PC-3 (cell line): ENCODE data around the gene HNRNPA3.

Source experiments
- EZH2 ChIP-seq: fragments of 300-600 bp; sonication (generic); IDR thresholded peaks from one replicate; pipeline ENCODE4 v1.6.1; 2017; ENCODE audit warnings: antibody characterized with exemption, mild to moderate bottlenecking, low read length; ENCODE audit not compliant: unreplicated experiment
- EZH2phosphoT487 ChIP-seq: fragments of 300-600 bp; sonication (generic); IDR thresholded peaks from 2 replicates; pipeline ENCODE4 v1.6.1; 2018; ENCODE audit warnings: mild to moderate bottlenecking, antibody characterized with exemption, low read length, borderline replicate concordance
- TF ChIP-seq, protein P1 (sequence below): fragments of 300-600 bp; sonication (generic); conservative IDR thresholded peaks from 2 replicates; pipeline ENCODE4 v1.5.1; 2017; ENCODE audit warnings: antibody characterized with exemption, low read depth, mild to moderate bottlenecking, low read length

- TF ChIP-seq EZH2 (no peak), EZH2phosphoT487 (no peak)
- TF ChIP-seq, protein P1, sequence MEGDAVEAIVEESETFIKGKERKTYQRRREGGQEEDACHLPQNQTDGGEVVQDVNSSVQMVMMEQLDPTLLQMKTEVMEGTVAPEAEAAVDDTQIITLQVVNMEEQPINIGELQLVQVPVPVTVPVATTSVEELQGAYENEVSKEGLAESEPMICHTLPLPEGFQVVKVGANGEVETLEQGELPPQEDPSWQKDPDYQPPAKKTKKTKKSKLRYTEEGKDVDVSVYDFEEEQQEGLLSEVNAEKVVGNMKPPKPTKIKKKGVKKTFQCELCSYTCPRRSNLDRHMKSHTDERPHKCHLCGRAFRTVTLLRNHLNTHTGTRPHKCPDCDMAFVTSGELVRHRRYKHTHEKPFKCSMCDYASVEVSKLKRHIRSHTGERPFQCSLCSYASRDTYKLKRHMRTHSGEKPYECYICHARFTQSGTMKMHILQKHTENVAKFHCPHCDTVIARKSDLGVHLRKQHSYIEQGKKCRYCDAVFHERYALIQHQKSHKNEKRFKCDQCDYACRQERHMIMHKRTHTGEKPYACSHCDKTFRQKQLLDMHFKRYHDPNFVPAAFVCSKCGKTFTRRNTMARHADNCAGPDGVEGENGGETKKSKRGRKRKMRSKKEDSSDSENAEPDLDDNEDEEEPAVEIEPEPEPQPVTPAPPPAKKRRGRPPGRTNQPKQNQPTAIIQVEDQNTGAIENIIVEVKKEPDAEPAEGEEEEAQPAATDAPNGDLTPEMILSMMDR, result no peak
Observed at GRCh38 chr2:177217247-177217843, 4.8 kb downstream of the HNRNPA3 start.
